HepG2 (cell line): Measurements from ENCODE around the gene MAP2K2. TPM values are rescaled to one million over a fixed set of nuclear protein-coding genes. Genes with fewer than 3 reads are reported as not detected.

Experiments
- ATAC-seq: fragments of 200-7000 bp; cut with Tn5 transposase; 3 replicates; pipeline ENCODE4 v1.9.1; 2020; ENCODE audit warnings: mild to moderate bottlenecking, moderate library complexity
- BruUV-seq: library from RNA; stranded (reverse); fragments of 400-500 nt; replicated peaks from 2 replicates; lab custom pipeline; 2021; lab: Mats Ljungman, UMichigan
- CTCF ChIA-PET: fragments of 300-600 bp; formaldehyde crosslinking; extraction: SDS; loops from one replicate; lab custom pipeline; 2021; ENCODE audit warnings: low total read pairs, inconsistent platforms, low intra/inter-chr PET ratio; lab: Yijun Ruan, JAX
- POLR2A ChIA-PET: fragments of 350-600 bp; sonication (Branson Sonifier 250); formaldehyde crosslinking; loops from one replicate; lab custom pipeline; 2020; ENCODE audit warnings: antibody characterized with exemption, inconsistent platforms; lab: Yijun Ruan, JAX
- DNase-seq: peaks from one replicate; pipeline ENCODE4 v3.0.0-alpha.2; 2015; ENCODE audit warnings: low spot score
- FAIRE-seq: peaks from 3 replicates; lab custom pipeline; 2011; peaks lifted over from hg19 to GRCh38; lab: Jason Lieb, UNC
- H2AFZ ChIP-seq: one replicate; pipeline ENCODE4 v1.6.1; 2011; ENCODE audit warnings: low read length, inconsistent platforms
- H3K27ac ChIP-seq: fragments of 300-600 bp; 3 replicates; pipeline ENCODE4 v1.8.0; 2011; ENCODE audit warnings: mixed run types, mild to moderate bottlenecking, mixed read lengths, low read length, inconsistent platforms; ENCODE audit not compliant: insufficient read depth; ENCODE audit errors: extremely low read length
- H3K27me3 ChIP-seq, 2 experiments: fragments of 200-600 bp in 1 of 2; 2 replicates in 1 of 2; 3 replicates in 1 of 2; pipeline versions ENCODE4 v1.6.0 to v1.8.0; 2011; ENCODE audit warnings: low read length in 2 of 2, mild to moderate bottlenecking in 2 of 2, moderate library complexity in 2 of 2, inconsistent platforms in 1 of 2; ENCODE audit not compliant: insufficient read depth in 2 of 2, control insufficient read depth in 1 of 2
- H3K36me3 ChIP-seq, 2 experiments: fragments of 200-600 bp in 1 of 2; replicated peaks in 1 of 2; 2 replicates in 1 of 2; 3 replicates in 1 of 2; pipeline versions ENCODE4 v1.5.1 to v1.8.0; 2011; ENCODE audit warnings: low read length in 2 of 2, inconsistent platforms in 1 of 2; ENCODE audit not compliant: insufficient read depth in 2 of 2, control insufficient read depth in 1 of 2
- H3K4me1 ChIP-seq: 2 replicates; pipeline ENCODE4 v1.5.1; 2012; ENCODE audit warnings: low read length, inconsistent platforms; ENCODE audit not compliant: insufficient read depth
- H3K4me2 ChIP-seq: 2 replicates; pipeline ENCODE4 v1.6.0; 2011; ENCODE audit warnings: low read depth, low read length, inconsistent platforms
- H3K4me3 ChIP-seq, 3 experiments: fragments of 200-600 bp in 1 of 3; sonication (generic), shearing (Covaris generic) in 1 of 3; replicated peaks in 1 of 3; 2 replicates each; pipeline ENCODE4 v1.5.1; 2011 to 2016; ENCODE audit warnings: low read length in 3 of 3, inconsistent platforms in 2 of 3, low read depth in 2 of 3, mild to moderate bottlenecking in 2 of 3, control low read depth in 1 of 3, mixed read lengths in 1 of 3; ENCODE audit not compliant: insufficient read depth in 1 of 3
- H3K79me2 ChIP-seq: one replicate; pipeline ENCODE4 v1.6.1; 2011; ENCODE audit warnings: low read length, inconsistent platforms; ENCODE audit not compliant: insufficient read depth
- H3K9ac ChIP-seq: 2 replicates; pipeline ENCODE4 v1.6.0; 2011; ENCODE audit warnings: mild to moderate bottlenecking, low read depth, low read length, inconsistent platforms; ENCODE audit not compliant: insufficient read depth
- H3K9me3 ChIP-seq: 2 replicates; pipeline ENCODE4 v1.5.1; 2012; ENCODE audit warnings: mild to moderate bottlenecking, low read length
- H4K20me1 ChIP-seq: 2 replicates; pipeline ENCODE4 v1.6.0; 2011; ENCODE audit warnings: inconsistent platforms, mild to moderate bottlenecking, low read length, moderate library complexity; ENCODE audit not compliant: insufficient read depth
- MAFG ChIP-seq: sonication (generic); formaldehyde crosslinking; IDR thresholded peaks from 2 replicates; pipeline ENCODE4 v1.5.1; 2020; ENCODE audit warnings: mild to moderate bottlenecking, missing genetic modification reagents
- PAXIP1 ChIP-seq: sonication (generic); formaldehyde crosslinking; conservative IDR thresholded peaks from 2 replicates; pipeline ENCODE4 v1.4.0; 2020; ENCODE audit warnings: mild to moderate bottlenecking, missing genetic modification reagents, moderate library complexity
- PCBP1 ChIP-seq: fragments of 200-400 bp; formaldehyde crosslinking; IDR thresholded peaks from 2 replicates; pipeline ENCODE4 v1.6.1; 2017; ENCODE audit warnings: mild to moderate bottlenecking, low read depth, low read length, borderline replicate concordance
- PHF8 ChIP-seq: sonication (generic); formaldehyde crosslinking; IDR thresholded peaks from 2 replicates; pipeline ENCODE4 v1.5.0; 2020; ENCODE audit warnings: missing genetic modification reagents
- SSRP1 ChIP-seq: IDR thresholded peaks from 2 replicates; pipeline ENCODE4 v1.6.1; 2016; ENCODE audit warnings: control low read depth
- ZBTB25 ChIP-seq: IDR thresholded peaks from 2 replicates; pipeline ENCODE4 v1.6.1; 2018; ENCODE audit warnings: missing genetic modification reagents
- ZGPAT ChIP-seq: IDR thresholded peaks from 2 replicates; pipeline ENCODE4 v1.6.1; 2016; ENCODE audit warnings: mild to moderate bottlenecking
- ZKSCAN1 ChIP-seq: fragments of 150-350 bp; IDR thresholded peaks from 2 replicates; pipeline ENCODE4 v1.6.1; 2014; ENCODE audit warnings: low read length
- ZMYM2 ChIP-seq: sonication (generic); formaldehyde crosslinking; IDR thresholded peaks from 2 replicates; pipeline ENCODE4 v1.8.0; 2022; ENCODE audit warnings: mild to moderate bottlenecking, missing genetic modification reagents
- ZNF280B ChIP-seq: sonication (generic); formaldehyde crosslinking; IDR thresholded peaks from 2 replicates; pipeline ENCODE4 v1.5.0; 2020; ENCODE audit warnings: missing genetic modification reagents, mild to moderate bottlenecking, borderline replicate concordance
- ZNF460 ChIP-seq: sonication (generic); formaldehyde crosslinking; IDR thresholded peaks from 2 replicates; pipeline ENCODE4 v1.5.1; 2020; ENCODE audit warnings: missing genetic modification reagents, mild to moderate bottlenecking, borderline replicate concordance
- ZNF770 ChIP-seq: sonication (generic); formaldehyde crosslinking; IDR thresholded peaks from 2 replicates; pipeline ENCODE4 v1.5.0; 2020; ENCODE audit warnings: mild to moderate bottlenecking, missing genetic modification reagents
- WGBS: methylation state at CpG from one replicate; pipeline ENCODE4 v1.1.6; 2017; ENCODE audit warnings: low lambda C conversion rate; 5-methylcytosine and 5-hydroxymethylcytosine counted together
- in situ Hi-C: cut with HindIII; loops from 2 replicates; pipeline ENCODE4 v1.10.0; 2017; ENCODE audit warnings: low pct_unique_long_range_greater_than_20kb; ENCODE audit not compliant: extremely low pct_ligation_motif_present
- intact Hi-C: fragments of 100-400 bp; cut with micrococcal nuclease; formaldehyde crosslinking; loops from one replicate; pipeline ENCODE4 v1.10.0; 2022; ENCODE audit not compliant: unreplicated experiment
- polyA plus RNA-seq, 8 experiments: library from polyadenylated mRNA; depleted of rRNA in 3 of 8; stranded (reverse) in 7 of 8; unstranded in 1 of 8; fragments of >200 nt; fragmentation: Illumina TruSeq in 4 of 8; extraction: Trizol in 4 of 8; gene quantifications; 2 replicates each; pipeline versions ENCODE4 v1.2.1 to v1.2.3, GENCODE V29; 2011 to 2016; ENCODE audit warnings: low read depth in 4 of 8, missing spikeins in 1 of 8, mixed read lengths in 1 of 8; ENCODE audit not compliant: insufficient read depth in 1 of 8
- total RNA-seq, 5 experiments: library from RNA; depleted of rRNA; stranded (reverse); fragments of >200 nt; fragmentation: Illumina TruSeq; extraction: Trizol; gene quantifications; 2 replicates each; pipeline ENCODE4 v1.2.3, GENCODE V29; 2016; ENCODE audit warnings: low read depth in 1 of 5

The MAP2K2 gene
- total and polyA plus RNA-seq, 2 of the 13 experiments (the other 11 are each of a cell fraction or from before 2014, with no cell fraction given): 70.3 to 80.9 TPM

- TF ChIP-seq ZNF280B (CRISPR knock-in tag) (no peak), ZNF460 (peak; percentile 33; the same call in 1 of the 2 replicates), SSRP1 (0 out of 2 replicates have a peak, but pooled peaks have one; percentile 61), MAFG (no peak), ZBTB25 (CRISPR knock-in tag) (no peak)
Observed at GRCh38 chr19:4139614-4140236, 15.8 kb upstream of the MAP2K2 start (continued).

GRCh38 chr19:4138445-4138844 lies 14.5 kb upstream of the MAP2K2 start:
- ChIA-PET POLR2A (interaction anchor here (0.6 to 1.7 kb wide), 3 partner anchors 9 to 35 kb away, joined by 3 to 9 read pairs (median 5); partner anchors contain the start of gene CREB3L3), CTCF (no interaction called here)
- H4K20me1 ChIP-seq: no peaks in the 10 kb centered on the region
- peak overlapping the region; percentile 79 for H3K4me2 ChIP-seq
- 6% methylated on average over 5 of the region's 5 CpGs for WGBS
- BruUV-seq: no TSS peak
- H3K36me3 ChIP-seq: no peaks in the 10 kb centered on the region
- ATAC-seq (no peak), DNase-seq (no peak), FAIRE-seq (no peak)
- H3K79me2 ChIP-seq: no peaks in the 10 kb centered on the region
- no peaks in the 10 kb centered on the region for H3K9me3 ChIP-seq
- peaks cover 56% of the 10 kb centered on the region for H3K4me1 ChIP-seq
- intact Hi-C loops: loop anchor here (10.0 kb wide), 1 partner anchor 134 kb away; the partner anchor contains the start of gene PIAS4
- no peak overlapping the region for H3K9ac ChIP-seq
- no peaks in the 10 kb centered on the region for H3K27me3 ChIP-seq
- in situ Hi-C loops: no loop called here
- H2AFZ ChIP-seq: peak overlapping the region; percentile 27
- 0 out of 6 replicates have a peak overlapping the region, but pooled peaks of 1 of the 3 experiments have one; percentile 57 for H3K4me3 ChIP-seq
- peak overlapping the region; percentile 33 for H3K27ac ChIP-seq
- TF ChIP-seq ZKSCAN1: peak; percentile 80
- TF ChIP-seq PHF8 (CRISPR knock-in tag): no peak
- TF ChIP-seq PAXIP1 (CRISPR knock-in tag): no peak
- no peak for TF ChIP-seq ZGPAT (CRISPR knock-in tag)
- TF ChIP-seq PCBP1: no peak
- peak; percentile 30; the same call in 1 of the 2 replicates for TF ChIP-seq ZNF770 (CRISPR knock-in tag)
- peak; percentile 65; the same call in 1 of the 2 replicates for TF ChIP-seq ZMYM2 (CRISPR knock-in tag)
